RWPE2 (cell line): ENCODE data around the gene FCER2.

Source experiments
- ATAC-seq: fragments of 200-7000 bp; cut with Tn5 transposase; 3 replicates; pipeline ENCODE4 v1.9.1; 2021; ENCODE audit warnings: low read depth
- DNase-seq: peaks from one replicate; pipeline ENCODE4 v3.0.0-alpha.2; 2020; ENCODE audit warnings: low spot score
- H3K27ac ChIP-seq: fragments of 450-650 bp; 2 replicates; pipeline ENCODE4 v1.5.1; 2017; ENCODE audit warnings: mild to moderate bottlenecking; ENCODE audit not compliant: poor library complexity, severe bottlenecking
- H3K27me3 ChIP-seq: fragments of 250-450 bp; sonication (Bioruptor Pico); 2 replicates; pipeline ENCODE4 v1.5.1; 2021; ENCODE audit warnings: mild to moderate bottlenecking, moderate library complexity; ENCODE audit not compliant: insufficient read depth, poor library complexity, severe bottlenecking
- H3K36me3 ChIP-seq: fragments of 250-450 bp; sonication (Bioruptor Pico); 2 replicates; pipeline ENCODE4 v1.5.1; 2020; ENCODE audit warnings: low read depth, mild to moderate bottlenecking, moderate library complexity
- H3K4me1 ChIP-seq: fragments of 250-450 bp; sonication (Bioruptor Pico); 2 replicates; pipeline ENCODE4 v1.5.1; 2021; ENCODE audit warnings: mild to moderate bottlenecking, moderate library complexity; ENCODE audit not compliant: insufficient read depth, poor library complexity, severe bottlenecking
- H3K4me3 ChIP-seq: fragments of 250-450 bp; sonication (Bioruptor Pico); 2 replicates; pipeline ENCODE4 v1.5.1; 2021; ENCODE audit warnings: mild to moderate bottlenecking, moderate library complexity; ENCODE audit not compliant: severe bottlenecking
- H3K9me3 ChIP-seq: fragments of 250-450 bp; sonication (Bioruptor Pico); 2 replicates; pipeline ENCODE4 v1.5.1; 2021; ENCODE audit warnings: mild to moderate bottlenecking, moderate library complexity; ENCODE audit not compliant: severe bottlenecking
- TF ChIP-seq, protein P1 (sequence below): fragments of 450-650 bp; IDR thresholded peaks from one replicate; pipeline ENCODE4 v1.5.1; 2017; ENCODE audit warnings: mild to moderate bottlenecking, moderate library complexity; ENCODE audit not compliant: poor library complexity, severe bottlenecking

Gene FCER2

DNA sequence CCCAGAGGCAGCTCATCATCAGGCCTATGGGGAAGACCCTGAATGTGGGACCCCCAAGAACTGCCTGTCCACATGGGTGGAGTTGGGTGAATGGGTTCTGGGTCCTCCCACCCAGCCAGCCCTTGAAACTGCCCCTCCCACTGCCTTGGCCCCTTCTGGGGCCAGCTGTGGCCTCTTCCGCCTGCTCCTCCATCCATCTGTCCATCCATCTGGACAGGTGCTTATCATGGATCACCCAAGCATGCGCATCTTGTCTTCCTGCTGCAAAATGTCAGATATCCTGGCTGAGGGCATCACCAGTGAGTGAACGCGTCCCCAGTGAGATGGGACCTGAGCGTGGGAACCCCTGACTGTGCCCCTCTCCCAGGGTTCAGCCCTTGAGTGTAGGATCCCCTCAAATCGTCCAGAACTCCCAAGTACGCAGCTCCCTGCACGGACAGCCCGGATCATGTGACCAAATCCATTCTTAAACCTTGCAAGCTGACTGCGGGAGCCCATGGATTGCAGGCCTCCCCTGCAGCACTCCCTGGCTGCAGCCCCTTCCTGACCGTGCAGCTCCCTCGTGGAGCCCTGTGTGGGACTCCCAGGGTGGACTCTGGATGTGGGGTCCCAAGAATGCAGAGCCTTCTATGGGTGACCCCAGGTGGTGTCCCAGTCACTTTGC lies 63.0 kb downstream of the FCER2 start:
- Histone ChIP-seq H3K27ac (no peak overlapping the region), H3K4me1 (peaks cover 3% of the 10 kb centered on the region), H3K36me3 (no peaks in the 10 kb centered on the region; the same call in 1 of the 2 replicates), H3K27me3 (no peaks in the 10 kb centered on the region), H3K9me3 (no peaks in the 10 kb centered on the region), H3K4me3 (no peak overlapping the region)
- TF ChIP-seq, protein P1, sequence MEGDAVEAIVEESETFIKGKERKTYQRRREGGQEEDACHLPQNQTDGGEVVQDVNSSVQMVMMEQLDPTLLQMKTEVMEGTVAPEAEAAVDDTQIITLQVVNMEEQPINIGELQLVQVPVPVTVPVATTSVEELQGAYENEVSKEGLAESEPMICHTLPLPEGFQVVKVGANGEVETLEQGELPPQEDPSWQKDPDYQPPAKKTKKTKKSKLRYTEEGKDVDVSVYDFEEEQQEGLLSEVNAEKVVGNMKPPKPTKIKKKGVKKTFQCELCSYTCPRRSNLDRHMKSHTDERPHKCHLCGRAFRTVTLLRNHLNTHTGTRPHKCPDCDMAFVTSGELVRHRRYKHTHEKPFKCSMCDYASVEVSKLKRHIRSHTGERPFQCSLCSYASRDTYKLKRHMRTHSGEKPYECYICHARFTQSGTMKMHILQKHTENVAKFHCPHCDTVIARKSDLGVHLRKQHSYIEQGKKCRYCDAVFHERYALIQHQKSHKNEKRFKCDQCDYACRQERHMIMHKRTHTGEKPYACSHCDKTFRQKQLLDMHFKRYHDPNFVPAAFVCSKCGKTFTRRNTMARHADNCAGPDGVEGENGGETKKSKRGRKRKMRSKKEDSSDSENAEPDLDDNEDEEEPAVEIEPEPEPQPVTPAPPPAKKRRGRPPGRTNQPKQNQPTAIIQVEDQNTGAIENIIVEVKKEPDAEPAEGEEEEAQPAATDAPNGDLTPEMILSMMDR = no peak
- ATAC-seq (no peak), DNase-seq (no peak)
